GM23338 (cell line): ENCODE data around the gene TIMM21. TPM values are rescaled to one million over a fixed set of nuclear protein-coding genes. Genes with fewer than 3 reads are reported as not detected.

ENCODE experiments used
- ATAC-seq: fragments of 200-7000 bp; cut with Tn5 transposase; 3 replicates; pipeline ENCODE4 v1.9.1; 2020
- DNase-seq: peaks from one replicate; pipeline ENCODE4 v3.0.0-alpha.2; 2015; ENCODE audit warnings: low spot score
- H2AFZ ChIP-seq: fragments of 200-600 bp; sonication (generic); 2 replicates; pipeline ENCODE4 v1.8.0; 2016; ENCODE audit warnings: antibody characterized with exemption, mild to moderate bottlenecking, moderate library complexity
- H3F3A ChIP-seq: fragments of 200-600 bp; sonication (generic); replicated peaks from 2 replicates; pipeline ENCODE4 v1.8.0; 2017; ENCODE audit warnings: antibody characterized with exemption, mixed run types, low read depth
- H3K27ac ChIP-seq: fragments of 200-600 bp; sonication (generic); 2 replicates; pipeline ENCODE4 v1.6.1; 2016; ENCODE audit warnings: low read depth
- H3K27me3 ChIP-seq: fragments of 200-600 bp; sonication (generic); 2 replicates; pipeline ENCODE4 v1.8.0; 2016; ENCODE audit warnings: mild to moderate bottlenecking, mixed run types, moderate library complexity; ENCODE audit not compliant: insufficient read depth
- H3K36me3 ChIP-seq: fragments of 200-600 bp; sonication (generic); 2 replicates; pipeline ENCODE4 v1.8.0; 2016; ENCODE audit warnings: mild to moderate bottlenecking; ENCODE audit not compliant: insufficient read depth
- H3K4me1 ChIP-seq: fragments of 200-600 bp; sonication (generic); 2 replicates; pipeline ENCODE4 v1.8.0; 2016; ENCODE audit warnings: mild to moderate bottlenecking, moderate library complexity; ENCODE audit not compliant: insufficient read depth
- H3K4me2 ChIP-seq: fragments of 200-600 bp; sonication (generic); 2 replicates; pipeline ENCODE4 v1.7.1; 2017; ENCODE audit warnings: mixed run types
- H3K4me3 ChIP-seq: fragments of 200-600 bp; sonication (generic); 2 replicates; pipeline ENCODE4 v1.6.1; 2016; ENCODE audit warnings: mixed run types
- H3K79me2 ChIP-seq: fragments of 200-600 bp; sonication (generic); replicated peaks from 2 replicates; pipeline ENCODE4 v1.8.0; 2017; ENCODE audit warnings: mild to moderate bottlenecking; ENCODE audit not compliant: insufficient read depth
- H3K9me2 ChIP-seq: fragments of 200-600 bp; sonication (generic); 2 replicates; pipeline ENCODE4 v1.8.0; 2017; ENCODE audit not compliant: insufficient read depth
- H4K20me1 ChIP-seq: fragments of 200-600 bp; sonication (generic); replicated peaks from 2 replicates; pipeline ENCODE4 v1.8.0; 2017; ENCODE audit warnings: mild to moderate bottlenecking; ENCODE audit not compliant: insufficient read depth
- H3K27ac Mint-ChIP-seq: 2 replicates; pipeline ENCODE4 v1.8.0; 2020; ENCODE audit warnings: inconsistent platforms, mild to moderate bottlenecking, moderate library complexity, mixed read lengths
- H3K27me3 Mint-ChIP-seq: 3 replicates; pipeline ENCODE4 v1.8.0; 2022; ENCODE audit warnings: low read depth, mild to moderate bottlenecking, moderate library complexity, mixed read lengths, inconsistent platforms; ENCODE audit not compliant: insufficient read depth, poor library complexity
- H3K36me3 Mint-ChIP-seq: 3 replicates; pipeline ENCODE4 v1.8.0; 2021; ENCODE audit warnings: low read depth, mild to moderate bottlenecking, inconsistent platforms, moderate library complexity, mixed read lengths
- H3K4me1 Mint-ChIP-seq: 3 replicates; pipeline ENCODE4 v1.8.0; 2020; ENCODE audit warnings: mild to moderate bottlenecking, inconsistent platforms, mixed read lengths
- H3K4me3 Mint-ChIP-seq: 3 replicates; pipeline ENCODE4 v1.8.0; 2021; ENCODE audit warnings: moderate library complexity, mild to moderate bottlenecking, inconsistent platforms, mixed read lengths
- H3K9me3 Mint-ChIP-seq: 3 replicates; pipeline ENCODE4 v1.8.0; 2020; ENCODE audit warnings: moderate library complexity, mild to moderate bottlenecking, inconsistent platforms, mixed read lengths
- EZH2 ChIP-seq: fragments of 200-600 bp; sonication (generic); IDR thresholded peaks from one replicate; pipeline ENCODE4 v1.8.0; 2017; ENCODE audit warnings: antibody characterized with exemption, mild to moderate bottlenecking, low read depth; ENCODE audit not compliant: unreplicated experiment
- EZH2phosphoT487 ChIP-seq: fragments of 200-600 bp; sonication (generic); IDR thresholded peaks from one replicate; pipeline ENCODE4 v1.8.1; 2018; ENCODE audit warnings: antibody characterized with exemption; ENCODE audit not compliant: unreplicated experiment
- JUNB ChIP-seq: IDR thresholded peaks from one replicate; pipeline ENCODE4 v1.6.1; 2016; ENCODE audit warnings: antibody characterized with exemption; ENCODE audit not compliant: unreplicated experiment
- NANOG ChIP-seq: IDR thresholded peaks from 2 replicates; pipeline ENCODE4 v1.6.1; 2016; ENCODE audit warnings: antibody characterized with exemption, borderline replicate concordance
- ZNF331 ChIP-seq: fragments of 250-450 bp; sonication (Bioruptor Pico); IDR thresholded peaks from 2 replicates; pipeline ENCODE4 v1.5.0; 2020; ENCODE audit warnings: low read depth, mild to moderate bottlenecking, moderate library complexity
- polyA plus RNA-seq: library from polyadenylated mRNA; unstranded; fragments of >200 nt; fragmentation: Nextera tagmentation; extraction: Ambion mirVana; gene quantifications from 2 replicates; pipeline ENCODE4 v1.2.1, GENCODE V29; 2016
- total RNA-seq: library from RNA; depleted of rRNA; stranded (reverse); fragments of >200 nt; shearing (Covaris generic); gene quantifications from 2 replicates; pipeline ENCODE4 v1.2.3, GENCODE V29; 2014
- TF ChIP-seq, protein P1 (sequence below), 2 experiments: fragments of 200-600 bp in 1 of 2; sonication (generic) in 1 of 2; conservative IDR thresholded peaks; 2 replicates each; pipeline versions ENCODE4 v1.5.1 to v1.6.1; 2016 to 2017; ENCODE audit warnings: antibody characterized with exemption in 2 of 2, low read depth in 2 of 2, mild to moderate bottlenecking in 2 of 2, moderate library complexity in 1 of 2
- TF ChIP-seq, protein P2 (sequence below): fragments of 250-450 bp; sonication (Bioruptor Pico); IDR thresholded peaks from 2 replicates; pipeline ENCODE4 v1.5.0; 2020; ENCODE audit warnings: mild to moderate bottlenecking, moderate library complexity

Gene TIMM21
- total and polyA plus RNA-seq, 2 experiments from 2014 or later, result 49.2 to 97.6 TPM

DNA sequence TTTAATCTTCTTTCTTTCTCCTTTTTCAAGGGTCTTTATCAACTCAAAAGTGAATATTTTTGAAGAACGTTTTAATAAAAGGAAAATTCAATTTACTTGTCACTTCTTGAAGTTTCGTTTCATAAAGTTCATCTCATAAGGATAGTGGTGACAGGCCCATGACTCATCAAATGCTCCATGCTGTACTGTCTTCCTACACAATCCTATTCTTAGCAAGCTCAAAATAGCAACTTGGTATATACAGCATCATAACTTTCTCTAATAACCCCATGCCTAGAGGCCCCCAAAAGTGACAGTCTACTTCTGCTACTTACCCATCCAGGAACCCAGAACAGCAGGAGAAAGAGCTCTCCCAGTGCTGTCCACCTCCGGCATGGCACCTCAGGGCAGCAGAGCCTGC lies 8.4 kb upstream of the TIMM21 start:
- Mint-ChIP-seq H3K36me3 (no peaks in the 10 kb centered on the region), H3K9me3 (no peaks in the 10 kb centered on the region), H3K27me3 (no peaks in the 10 kb centered on the region), H3K4me1 (peaks cover 10% of the 10 kb centered on the region; the same call in 2 of the 3 replicates), H3K4me3 (no peak overlapping the region), H3K27ac (no peak overlapping the region)
- Histone ChIP-seq H3K27ac (no peak overlapping the region), H3K36me3 (no peaks in the 10 kb centered on the region), H3F3A (no peaks in the 10 kb centered on the region), H3K27me3 (no peaks in the 10 kb centered on the region), H3K4me2 (no peak overlapping the region), H2AFZ (no peak overlapping the region), H4K20me1 (no peaks in the 10 kb centered on the region), H3K4me1 (no peaks in the 10 kb centered on the region), H3K9me2 (no peaks in the 10 kb centered on the region), H3K4me3 (no peak overlapping the region), H3K79me2 (no peaks in the 10 kb centered on the region)
- ATAC-seq (no peak), DNase-seq (no peak)
- no peak for TF ChIP-seq EZH2
- TF ChIP-seq ZNF331 (CRISPR knock-in tag), result no peak
- no peak for TF ChIP-seq NANOG

DNA sequence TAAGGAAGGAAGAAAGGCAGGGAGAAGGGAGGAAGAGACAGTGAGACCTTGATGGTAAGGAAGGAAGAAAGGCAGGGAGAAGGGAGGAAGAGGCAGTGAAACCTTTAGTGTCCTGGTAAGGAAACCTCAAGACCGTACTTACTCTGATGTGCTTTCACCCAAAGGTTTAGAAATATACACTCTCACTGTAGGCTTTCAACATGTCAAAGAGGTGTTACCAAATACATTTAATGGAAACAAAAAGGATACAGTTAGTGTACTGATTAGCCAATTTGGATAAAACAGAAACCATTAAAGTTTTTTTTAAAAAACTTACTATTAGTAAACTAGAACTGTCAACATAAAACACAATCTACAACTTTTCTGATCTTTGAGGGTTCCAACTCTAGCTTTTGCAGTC lies 7.7 kb upstream of the TIMM21 start:
- Histone ChIP-seq H3K4me2 (no peak overlapping the region), H3K4me1 (no peaks in the 10 kb centered on the region), H3K36me3 (no peaks in the 10 kb centered on the region), H3K79me2 (no peaks in the 10 kb centered on the region), H4K20me1 (no peaks in the 10 kb centered on the region), H3K4me3 (no peak overlapping the region), H3K27me3 (no peaks in the 10 kb centered on the region), H3K9me2 (no peaks in the 10 kb centered on the region), H2AFZ (no peak overlapping the region), H3F3A (no peaks in the 10 kb centered on the region), H3K27ac (no peak overlapping the region)
- DNase-seq (no peak), ATAC-seq (no peak)
- Mint-ChIP-seq H3K4me1 (peaks cover 10% of the 10 kb centered on the region; the same call in 2 of the 3 replicates), H3K27ac (no peak overlapping the region), H3K36me3 (no peaks in the 10 kb centered on the region), H3K9me3 (no peaks in the 10 kb centered on the region), H3K4me3 (no peak overlapping the region), H3K27me3 (peaks cover under 1% of the 10 kb centered on the region)
- TF ChIP-seq EZH2phosphoT487, result no peak
- TF ChIP-seq, protein P1, sequence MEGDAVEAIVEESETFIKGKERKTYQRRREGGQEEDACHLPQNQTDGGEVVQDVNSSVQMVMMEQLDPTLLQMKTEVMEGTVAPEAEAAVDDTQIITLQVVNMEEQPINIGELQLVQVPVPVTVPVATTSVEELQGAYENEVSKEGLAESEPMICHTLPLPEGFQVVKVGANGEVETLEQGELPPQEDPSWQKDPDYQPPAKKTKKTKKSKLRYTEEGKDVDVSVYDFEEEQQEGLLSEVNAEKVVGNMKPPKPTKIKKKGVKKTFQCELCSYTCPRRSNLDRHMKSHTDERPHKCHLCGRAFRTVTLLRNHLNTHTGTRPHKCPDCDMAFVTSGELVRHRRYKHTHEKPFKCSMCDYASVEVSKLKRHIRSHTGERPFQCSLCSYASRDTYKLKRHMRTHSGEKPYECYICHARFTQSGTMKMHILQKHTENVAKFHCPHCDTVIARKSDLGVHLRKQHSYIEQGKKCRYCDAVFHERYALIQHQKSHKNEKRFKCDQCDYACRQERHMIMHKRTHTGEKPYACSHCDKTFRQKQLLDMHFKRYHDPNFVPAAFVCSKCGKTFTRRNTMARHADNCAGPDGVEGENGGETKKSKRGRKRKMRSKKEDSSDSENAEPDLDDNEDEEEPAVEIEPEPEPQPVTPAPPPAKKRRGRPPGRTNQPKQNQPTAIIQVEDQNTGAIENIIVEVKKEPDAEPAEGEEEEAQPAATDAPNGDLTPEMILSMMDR (conservative IDR thresholded peaks at IDR 0.05; ENCODE audit: low read depth in 2 of 2), result no peak
- no peak for TF ChIP-seq JUNB
- TF ChIP-seq, protein P2, sequence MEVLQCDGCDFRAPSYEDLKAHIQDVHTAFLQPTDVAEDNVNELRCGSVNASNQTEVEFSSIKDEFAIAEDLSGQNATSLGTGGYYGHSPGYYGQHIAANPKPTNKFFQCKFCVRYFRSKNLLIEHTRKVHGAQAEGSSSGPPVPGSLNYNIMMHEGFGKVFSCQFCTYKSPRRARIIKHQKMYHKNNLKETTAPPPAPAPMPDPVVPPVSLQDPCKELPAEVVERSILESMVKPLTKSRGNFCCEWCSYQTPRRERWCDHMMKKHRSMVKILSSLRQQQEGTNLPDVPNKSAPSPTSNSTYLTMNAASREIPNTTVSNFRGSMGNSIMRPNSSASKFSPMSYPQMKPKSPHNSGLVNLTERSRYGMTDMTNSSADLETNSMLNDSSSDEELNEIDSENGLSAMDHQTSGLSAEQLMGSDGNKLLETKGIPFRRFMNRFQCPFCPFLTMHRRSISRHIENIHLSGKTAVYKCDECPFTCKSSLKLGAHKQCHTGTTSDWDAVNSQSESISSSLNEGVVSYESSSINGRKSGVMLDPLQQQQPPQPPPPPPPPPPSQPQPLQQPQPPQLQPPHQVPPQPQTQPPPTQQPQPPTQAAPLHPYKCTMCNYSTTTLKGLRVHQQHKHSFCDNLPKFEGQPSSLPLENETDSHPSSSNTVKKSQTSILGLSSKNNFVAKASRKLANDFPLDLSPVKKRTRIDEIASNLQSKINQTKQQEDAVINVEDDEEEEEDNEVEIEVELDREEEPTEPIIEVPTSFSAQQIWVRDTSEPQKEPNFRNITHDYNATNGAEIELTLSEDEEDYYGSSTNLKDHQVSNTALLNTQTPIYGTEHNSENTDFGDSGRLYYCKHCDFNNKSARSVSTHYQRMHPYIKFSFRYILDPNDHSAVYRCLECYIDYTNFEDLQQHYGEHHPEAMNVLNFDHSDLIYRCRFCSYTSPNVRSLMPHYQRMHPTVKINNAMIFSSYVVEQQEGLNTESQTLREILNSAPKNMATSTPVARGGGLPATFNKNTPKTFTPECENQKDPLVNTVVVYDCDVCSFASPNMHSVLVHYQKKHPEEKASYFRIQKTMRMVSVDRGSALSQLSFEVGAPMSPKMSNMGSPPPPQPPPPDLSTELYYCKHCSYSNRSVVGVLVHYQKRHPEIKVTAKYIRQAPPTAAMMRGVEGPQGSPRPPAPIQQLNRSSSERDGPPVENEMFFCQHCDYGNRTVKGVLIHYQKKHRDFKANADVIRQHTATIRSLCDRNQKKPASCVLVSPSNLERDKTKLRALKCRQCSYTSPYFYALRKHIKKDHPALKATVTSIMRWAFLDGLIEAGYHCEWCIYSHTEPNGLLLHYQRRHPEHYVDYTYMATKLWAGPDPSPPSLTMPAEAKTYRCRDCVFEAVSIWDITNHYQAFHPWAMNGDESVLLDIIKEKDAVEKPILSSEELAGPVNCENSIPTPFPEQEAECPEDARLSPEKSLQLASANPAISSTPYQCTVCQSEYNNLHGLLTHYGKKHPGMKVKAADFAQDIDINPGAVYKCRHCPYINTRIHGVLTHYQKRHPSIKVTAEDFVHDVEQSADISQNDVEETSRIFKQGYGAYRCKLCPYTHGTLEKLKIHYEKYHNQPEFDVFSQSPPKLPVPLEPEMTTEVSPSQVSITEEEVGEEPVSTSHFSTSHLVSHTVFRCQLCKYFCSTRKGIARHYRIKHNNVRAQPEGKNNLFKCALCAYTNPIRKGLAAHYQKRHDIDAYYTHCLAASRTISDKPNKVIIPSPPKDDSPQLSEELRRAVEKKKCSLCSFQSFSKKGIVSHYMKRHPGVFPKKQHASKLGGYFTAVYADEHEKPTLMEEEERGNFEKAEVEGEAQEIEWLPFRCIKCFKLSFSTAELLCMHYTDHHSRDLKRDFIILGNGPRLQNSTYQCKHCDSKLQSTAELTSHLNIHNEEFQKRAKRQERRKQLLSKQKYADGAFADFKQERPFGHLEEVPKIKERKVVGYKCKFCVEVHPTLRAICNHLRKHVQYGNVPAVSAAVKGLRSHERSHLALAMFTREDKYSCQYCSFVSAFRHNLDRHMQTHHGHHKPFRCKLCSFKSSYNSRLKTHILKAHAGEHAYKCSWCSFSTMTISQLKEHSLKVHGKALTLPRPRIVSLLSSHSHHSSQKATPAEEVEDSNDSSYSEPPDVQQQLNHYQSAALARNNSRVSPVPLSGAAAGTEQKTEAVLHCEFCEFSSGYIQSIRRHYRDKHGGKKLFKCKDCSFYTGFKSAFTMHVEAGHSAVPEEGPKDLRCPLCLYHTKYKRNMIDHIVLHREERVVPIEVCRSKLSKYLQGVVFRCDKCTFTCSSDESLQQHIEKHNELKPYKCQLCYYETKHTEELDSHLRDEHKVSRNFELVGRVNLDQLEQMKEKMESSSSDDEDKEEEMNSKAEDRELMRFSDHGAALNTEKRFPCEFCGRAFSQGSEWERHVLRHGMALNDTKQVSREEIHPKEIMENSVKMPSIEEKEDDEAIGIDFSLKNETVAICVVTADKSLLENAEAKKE (CRISPR knock-in tag), result no peak
